ENCODE results near the gene TIMM23. TPM values are rescaled to one million over a fixed set of nuclear protein-coding genes. Genes with fewer than 3 reads are reported as not detected.

TIMM23 gene
- total and polyA plus RNA-seq, 2 donors (not counting 3 experiments of a cell fraction or from before 2014, with no cell fraction given), result 78.1 to 94.6 TPM

DNA sequence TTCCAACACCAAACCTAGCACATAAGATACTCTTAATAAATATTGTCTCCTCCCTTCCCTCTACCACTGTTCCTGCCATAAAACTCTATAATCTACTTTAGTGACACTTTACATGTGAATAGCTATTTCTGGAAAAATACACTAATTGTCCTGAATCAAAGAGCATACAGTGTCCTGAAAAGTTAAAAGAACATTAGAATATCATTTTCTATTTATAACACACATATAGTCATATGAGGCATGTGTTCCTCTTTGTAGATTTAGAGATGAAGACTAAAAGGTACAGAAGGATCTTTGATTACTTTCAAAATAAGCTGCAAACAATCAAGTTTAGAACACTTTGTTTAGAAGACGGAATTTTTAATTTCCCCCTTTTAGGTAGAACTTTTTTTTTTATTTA, 44.5 kb downstream of the TIMM23 start:
- H4K20me1 ChIP-seq (replicated peaks; ENCODE audit: control insufficient read depth, extremely low read depth, insufficient read depth, low read length), result no peaks in the 10 kb centered on the region
- H3K4me2 ChIP-seq (ENCODE audit: insufficient read depth, low read length), result no peak overlapping the region
- DNase-seq (ENCODE audit: low read depth, low spot score) (no peak), FAIRE-seq (no peak)
- peaks cover 72% of the 10 kb centered on the region for H3K79me2 ChIP-seq (ENCODE audit: control insufficient read depth, insufficient read depth, low read length)
- no peak overlapping the region for H3K9ac ChIP-seq (replicated peaks; ENCODE audit: extremely low read depth, insufficient read depth, low read length)
- peaks cover 40% of the 10 kb centered on the region for H3K4me1 ChIP-seq (ENCODE audit: control insufficient read depth, extremely low read depth, insufficient read depth, low read length)
- no peaks in the 10 kb centered on the region for H3K27me3 ChIP-seq (ENCODE audit: control insufficient read depth in 2 of 2, insufficient read depth in 2 of 2, low read length in 2 of 2)
- H3K4me3 ChIP-seq (replicated peaks in 1 of 3; ENCODE audit: insufficient read depth in 1 of 3, low read depth in 1 of 3, low read length in 3 of 3), result no peak overlapping the region
- POLR2A ChIA-PET, result interaction anchor here (1.1 kb wide), 1 partner anchor 10 kb away, joined by 3 read pairs; no protein-coding TSS in a partner anchor
- no peak overlapping the region for H3K27ac ChIP-seq (ENCODE audit: insufficient read depth, low read depth, low read length)
- no peaks in the 10 kb centered on the region for H3K9me1 ChIP-seq (replicated peaks; ENCODE audit: control insufficient read depth, extremely low read depth, insufficient read depth, low read length)
- TF ChIP-seq POLR2A (IDR thresholded peaks at IDR 0.05; ENCODE audit: low read depth, low read length) (no peak), GATA2 (IDR thresholded peaks at IDR 0.05; ENCODE audit: insufficient read depth, insufficient read length, low read depth, low read length) (no peak), EZH2 (IDR thresholded peaks at IDR 0.05; ENCODE audit: borderline replicate concordance, low read depth, low read length, severe bottlenecking) (no peak), JUN (IDR thresholded peaks at IDR 0.05; ENCODE audit: borderline replicate concordance, insufficient read depth, insufficient read length, low read depth) (no peak), FOS (IDR thresholded peaks at IDR 0.05; ENCODE audit: borderline replicate concordance, insufficient read depth, low read length) (no peak)
- TF ChIP-seq, protein P1, sequence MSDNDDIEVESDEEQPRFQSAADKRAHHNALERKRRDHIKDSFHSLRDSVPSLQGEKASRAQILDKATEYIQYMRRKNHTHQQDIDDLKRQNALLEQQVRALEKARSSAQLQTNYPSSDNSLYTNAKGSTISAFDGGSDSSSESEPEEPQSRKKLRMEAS (IDR thresholded peaks at IDR 0.05; ENCODE audit: insufficient read depth, insufficient read length), result no peak
- H3K36me3 ChIP-seq (ENCODE audit: control insufficient read depth in 2 of 2, extremely low read depth in 1 of 2, insufficient read depth in 2 of 2, low read length in 2 of 2), result peaks cover 15 to 22% of the 10 kb centered on the region in 2 experiments
- CTCF ChIA-PET, result interaction anchor here (2.3 to 3.9 kb wide), 2 partner anchors 8 to 12 kb away, joined by 11 to 18 read pairs; no protein-coding TSS in a partner anchor
- intact Hi-C loops (cut with micrococcal nuclease) (no loop called here), dilution Hi-C loops (cut with MboI; ENCODE audit: extremely low pct_ligation_motif_present, low sequenced_read_pairs) (no loop called here)
- no peak overlapping the region for H2AFZ ChIP-seq (ENCODE audit: low read depth, low read length)
- BruUV-seq (replicated peaks), result no TSS peak
- H3K9me3 ChIP-seq (replicated peaks; ENCODE audit: control insufficient read depth, insufficient read depth, low read length), result no peaks in the 10 kb centered on the region

DNA sequence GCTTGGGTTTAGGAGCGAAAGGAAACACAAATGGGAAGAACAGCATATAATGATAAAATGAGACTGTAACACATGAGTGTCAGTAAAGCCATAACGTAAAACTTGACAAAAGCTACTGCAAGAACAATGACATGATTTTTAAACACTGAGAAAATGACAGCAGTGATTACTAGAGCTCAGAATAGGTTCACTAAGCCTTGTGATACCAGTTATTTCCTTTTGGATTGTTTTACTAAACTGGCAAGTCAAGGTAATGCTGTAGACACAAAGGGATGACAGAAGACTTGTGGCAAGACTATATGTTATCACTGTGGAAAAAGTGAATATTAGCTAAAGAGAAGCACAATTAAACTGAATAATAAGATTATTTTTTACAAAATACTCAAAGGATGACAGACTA, 45.4 kb downstream of the TIMM23 start:
- Histone ChIP-seq H3K4me3 (replicated peaks in 1 of 3; ENCODE audit: insufficient read depth in 1 of 3, low read depth in 1 of 3, low read length in 3 of 3) (no peak overlapping the region), H3K27ac (ENCODE audit: insufficient read depth, low read depth, low read length) (peak overlapping the region; percentile 81), H3K36me3 (ENCODE audit: control insufficient read depth in 2 of 2, extremely low read depth in 1 of 2, insufficient read depth in 2 of 2, low read length in 2 of 2) (peaks cover 11 to 16% of the 10 kb centered on the region in 2 experiments), H4K20me1 (replicated peaks; ENCODE audit: control insufficient read depth, extremely low read depth, insufficient read depth, low read length) (no peaks in the 10 kb centered on the region), H3K27me3 (ENCODE audit: control insufficient read depth in 2 of 2, insufficient read depth in 2 of 2, low read length in 2 of 2) (no peaks in the 10 kb centered on the region), H3K9me1 (replicated peaks; ENCODE audit: control insufficient read depth, extremely low read depth, insufficient read depth, low read length) (no peaks in the 10 kb centered on the region), H2AFZ (ENCODE audit: low read depth, low read length) (no peak overlapping the region), H3K4me1 (ENCODE audit: control insufficient read depth, extremely low read depth, insufficient read depth, low read length) (peaks cover 46% of the 10 kb centered on the region), H3K9ac (replicated peaks; ENCODE audit: extremely low read depth, insufficient read depth, low read length) (peak overlapping the region; percentile 57), H3K9me3 (replicated peaks; ENCODE audit: control insufficient read depth, insufficient read depth, low read length) (no peaks in the 10 kb centered on the region), H3K79me2 (ENCODE audit: control insufficient read depth, insufficient read depth, low read length) (peaks cover 80% of the 10 kb centered on the region), H3K4me2 (ENCODE audit: insufficient read depth, low read length) (peak overlapping the region; percentile 81)
- no peak for TF ChIP-seq JUN (IDR thresholded peaks at IDR 0.05; ENCODE audit: borderline replicate concordance, insufficient read depth, insufficient read length, low read depth)
- TF ChIP-seq, protein P1 (IDR thresholded peaks at IDR 0.05; ENCODE audit: insufficient read depth, insufficient read length), result no peak
- TF ChIP-seq FOS (IDR thresholded peaks at IDR 0.05; ENCODE audit: borderline replicate concordance, insufficient read depth, low read length), result no peak
- no peak for TF ChIP-seq GATA2 (IDR thresholded peaks at IDR 0.05; ENCODE audit: insufficient read depth, insufficient read length, low read depth, low read length)
- TF ChIP-seq POLR2A (IDR thresholded peaks at IDR 0.05; ENCODE audit: low read depth, low read length), result no peak
- TF ChIP-seq MYC (IDR thresholded peaks at IDR 0.05; ENCODE audit: low read depth, low read length), result no peak
- no peak for TF ChIP-seq CTCF (IDR thresholded peaks at IDR 0.05; ENCODE audit: extremely low read depth in 1 of 2, insufficient read depth in 1 of 2, low read depth in 1 of 2, low read length in 2 of 2)
- no peak for TF ChIP-seq POLR2AphosphoS5 (IDR thresholded peaks at IDR 0.05; ENCODE audit: insufficient read depth, low read depth, low read length)
- no peak for TF ChIP-seq EZH2 (IDR thresholded peaks at IDR 0.05; ENCODE audit: borderline replicate concordance, low read depth, low read length, severe bottlenecking)
- intact Hi-C loops (cut with micrococcal nuclease), result no loop called here
- BruUV-seq (replicated peaks), result no TSS peak
- ChIA-PET POLR2A (no interaction called here), CTCF (interaction anchor here (1.0 to 3.9 kb wide), 6 partner anchors 9 to 767 kb away, joined by 3 to 18 read pairs (median 4); no protein-coding TSS in a partner anchor)
- DNase-seq (ENCODE audit: low read depth, low spot score) (peak; percentile 54), FAIRE-seq (no peak)
- dilution Hi-C loops (cut with MboI; ENCODE audit: extremely low pct_ligation_motif_present, low sequenced_read_pairs), result no loop called here

Data from endothelial cell of umbilical vein (primary cell).